ENCODE data around the gene HMGN3.

The HMGN3 gene

GRCh38 chr6:79184086-79184485, 50.4 kb downstream of the HMGN3 start:
- no peak for DNase-seq

DNA sequence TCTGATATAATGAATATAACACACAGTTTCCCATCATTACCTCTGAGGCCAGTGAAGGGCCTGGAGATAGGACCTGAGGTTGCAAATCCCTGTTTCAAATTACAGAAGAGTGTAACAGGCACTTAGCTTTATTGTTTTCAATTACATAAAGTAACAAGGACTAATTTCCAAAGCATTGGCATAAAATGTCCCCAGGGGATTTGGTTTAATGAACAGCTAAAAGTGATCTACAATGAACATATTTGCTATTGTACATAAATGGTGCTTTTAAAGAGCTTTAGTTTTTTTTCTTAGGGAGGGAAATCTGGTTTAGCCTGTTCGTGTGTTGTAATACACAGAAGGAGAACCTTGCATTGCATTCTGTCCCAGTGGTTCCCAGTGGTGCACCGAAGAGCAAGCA, 54.4 kb downstream of the HMGN3 start:
- DNase-seq: no peak

DNA sequence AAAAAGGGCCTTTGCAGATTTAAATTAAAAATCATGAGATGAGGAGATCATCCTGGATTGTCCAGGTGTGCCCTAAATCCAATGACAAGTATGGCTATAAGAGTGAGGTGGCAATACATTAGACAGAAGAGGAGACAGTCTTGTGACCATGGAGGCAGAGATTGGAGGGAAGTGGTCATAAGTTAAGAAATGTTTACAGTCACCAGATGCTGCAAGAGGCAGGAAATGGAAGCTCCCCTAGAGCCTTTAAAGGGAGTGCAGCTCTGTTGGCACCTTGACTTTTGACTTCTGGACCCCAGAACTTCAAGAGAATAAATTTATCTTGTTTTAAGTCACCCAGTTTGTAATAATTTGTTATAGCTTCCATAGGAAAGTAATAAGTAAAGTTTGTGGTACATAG, 61.1 kb downstream of the HMGN3 start:
- no peak for DNase-seq

DNA sequence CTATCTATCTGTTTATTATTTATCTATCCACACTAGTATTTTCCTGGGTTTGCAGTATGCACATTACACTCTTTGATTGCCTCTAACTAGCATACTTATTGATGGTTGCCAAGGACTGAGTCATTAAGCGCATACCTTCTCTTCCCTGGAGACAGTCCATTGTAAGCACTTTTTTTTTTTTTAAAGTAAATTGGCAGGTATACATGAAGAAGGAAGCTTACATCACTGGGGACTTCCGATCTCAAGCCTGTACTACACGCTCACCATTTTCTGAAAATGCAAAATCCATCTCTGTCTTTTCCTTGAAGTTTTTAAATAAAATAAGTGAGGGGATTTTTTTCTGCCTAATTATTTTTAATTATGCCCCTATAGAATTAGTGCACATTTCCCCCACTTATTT, 63.5 kb downstream of the HMGN3 start:
- DNase-seq: no peak

GRCh38 chr6:79170431-79170830, 64.1 kb downstream of the HMGN3 start:
- DNase-seq: no peak

DNA sequence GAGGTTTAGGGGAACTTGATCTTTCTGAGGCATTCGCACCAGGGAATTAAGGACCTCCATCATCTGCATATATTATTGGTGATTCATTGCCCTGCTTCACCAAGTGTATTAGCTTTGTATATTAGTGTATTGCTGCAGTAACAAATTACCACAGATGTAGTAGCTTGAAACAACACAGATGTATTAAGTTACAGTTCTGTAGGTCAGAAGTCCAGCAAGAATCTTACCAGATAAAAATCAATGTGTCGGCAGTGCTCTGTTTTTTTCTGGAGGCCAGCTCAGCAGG, 65.8 kb downstream of the HMGN3 start:
- no peak for DNase-seq

DNA sequence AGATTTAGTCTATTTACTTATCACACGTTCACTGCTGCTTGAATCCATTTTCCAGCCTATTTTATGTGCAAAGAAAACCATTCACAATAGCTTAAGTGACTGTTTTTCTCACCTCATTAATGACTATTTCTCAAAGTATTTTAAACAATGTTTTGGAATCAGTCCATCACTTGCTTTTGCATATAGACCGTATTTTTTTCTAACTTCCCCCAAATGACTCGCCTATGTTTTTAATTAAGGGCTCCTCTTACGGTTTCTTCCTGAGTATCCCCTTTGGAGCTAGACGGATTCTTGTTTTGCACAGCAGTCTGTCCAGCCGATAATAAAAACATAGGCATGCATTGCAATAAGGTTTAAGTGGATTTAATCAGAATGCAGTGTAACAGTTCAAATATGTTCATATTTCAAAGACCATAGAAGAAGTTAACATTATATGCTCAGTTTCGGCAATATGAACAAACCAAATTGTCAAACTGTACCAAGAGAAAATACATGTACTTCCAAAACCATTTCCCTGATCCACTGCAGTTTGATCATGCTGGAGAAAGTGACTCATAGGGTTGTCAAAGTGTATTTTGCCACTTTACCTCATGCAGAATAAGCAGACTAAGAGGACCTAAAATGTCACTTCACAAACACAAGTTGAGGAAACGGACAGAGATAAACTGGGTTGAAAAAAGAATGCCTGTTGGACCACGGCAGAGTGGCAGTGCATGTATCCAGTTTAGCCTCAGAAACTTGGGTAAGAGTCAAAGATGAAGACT, 66.4 kb downstream of the HMGN3 start:
- no peak for DNase-seq

- DNase-seq: no peak
These were observed 74.6 kb downstream of the HMGN3 start for GRCh38 chr6:79159846-79160245.

GRCh38 chr6:79158856-79159516, 75.5 kb downstream of the HMGN3 start:
- no peak for DNase-seq

DNA sequence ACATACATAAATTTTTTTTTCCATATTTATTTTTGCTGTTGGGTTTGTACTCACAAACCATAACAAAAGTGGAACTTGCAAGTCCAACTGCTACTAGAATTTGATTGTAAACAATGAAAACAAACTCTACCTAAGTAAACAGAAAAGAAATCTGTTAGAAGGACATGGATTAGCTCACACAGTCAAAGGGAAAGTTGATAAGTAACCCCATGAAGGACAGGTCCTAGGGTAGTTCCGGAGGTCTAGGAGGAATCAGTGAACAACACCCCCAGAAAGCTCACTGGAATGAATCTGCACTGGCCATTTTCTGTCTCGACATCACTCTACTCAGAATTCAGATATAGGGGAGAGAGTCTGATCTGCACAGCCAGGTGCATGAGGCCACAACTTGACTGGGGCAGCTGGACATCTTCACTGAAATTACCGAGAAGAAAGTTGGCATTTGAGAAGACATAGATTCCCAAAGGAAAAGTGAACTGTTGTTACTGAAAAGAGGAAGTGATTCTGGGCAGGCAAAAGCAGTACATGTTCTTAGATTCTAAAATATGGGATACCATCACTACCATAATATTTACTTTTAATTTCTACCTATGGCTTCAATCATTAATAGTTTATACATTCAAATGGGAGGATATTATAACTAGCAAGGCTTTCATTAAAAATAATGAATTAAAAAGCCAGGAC, 76.4 kb downstream of the HMGN3 start:
- no peak for DNase-seq

DNA sequence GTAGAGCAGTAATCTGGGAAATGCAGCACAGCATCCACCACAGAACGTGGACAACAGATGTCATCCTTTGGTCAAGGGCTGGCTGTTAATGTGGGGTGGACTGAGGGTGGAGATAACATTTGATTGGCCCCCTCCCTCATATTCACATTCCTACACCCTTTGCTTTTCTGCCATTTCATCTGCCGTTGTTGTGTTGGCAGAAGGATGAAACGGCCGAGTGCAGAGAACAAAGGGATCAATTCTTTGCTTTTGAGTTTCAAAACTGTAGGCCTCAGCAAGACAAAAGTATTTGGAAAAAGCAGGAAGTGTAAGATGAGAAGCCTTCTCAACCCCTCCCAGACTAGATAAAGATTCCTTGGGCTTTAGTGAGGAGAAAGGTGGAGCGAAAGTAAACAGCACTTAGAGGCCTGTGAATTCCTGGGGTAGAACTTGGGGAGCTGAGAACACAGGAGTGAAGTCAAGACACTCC, 82.2 kb downstream of the HMGN3 start:
- DNase-seq: no peak

Data from bone marrow (tissue), 2 donors.